BJ (cell line): ENCODE measurements around the gene EIF4E1B. TPM values are rescaled to one million over a fixed set of nuclear protein-coding genes. Genes with fewer than 3 reads are reported as not detected.

Experiments
- CTCF ChIA-PET: fragments of 350-600 bp; formaldehyde crosslinking; extraction: SDS; loops from one replicate; lab custom pipeline; 2021; ENCODE audit warnings: antibody characterized with exemption, inconsistent platforms; lab: Yijun Ruan, JAX
- POLR2A ChIA-PET: fragments of 300-600 bp; sonication (Branson Sonifier 250); formaldehyde crosslinking; extraction: SDS; loops from one replicate; lab custom pipeline; 2021; ENCODE audit warnings: antibody characterized with exemption; lab: Charles Lee
- DNase-seq: peaks from one replicate; pipeline ENCODE4 v3.0.0-alpha.2; 2011; ENCODE audit warnings: low read depth
- H3K27me3 ChIP-seq: 2 replicates; pipeline ENCODE4 v1.6.0; 2011; ENCODE audit warnings: low read length; ENCODE audit not compliant: control insufficient read depth, insufficient read depth
- H3K36me3 ChIP-seq: 2 replicates; pipeline ENCODE4 v1.5.1; 2011; ENCODE audit warnings: low read length; ENCODE audit not compliant: control insufficient read depth, insufficient read depth
- H3K4me3 ChIP-seq: 2 replicates; pipeline ENCODE4 v1.5.1; 2011; ENCODE audit warnings: low read depth, mild to moderate bottlenecking, control low read depth, low read length
- polyA plus RNA-seq: library from polyadenylated mRNA; depleted of rRNA; stranded (reverse); fragments of >200 nt; gene quantifications from 2 replicates; pipeline ENCODE4 v1.2.3, GENCODE V29; 2011
- TF ChIP-seq, protein P1 (sequence below): IDR thresholded peaks from 2 replicates; pipeline ENCODE4 v1.5.1; 2011; ENCODE audit warnings: low read depth, mild to moderate bottlenecking, control low read depth, inconsistent platforms, low read length, moderate library complexity; ENCODE audit not compliant: insufficient read depth

EIF4E1B gene
- polyA plus RNA-seq, 1 experiment: not detected

DNA sequence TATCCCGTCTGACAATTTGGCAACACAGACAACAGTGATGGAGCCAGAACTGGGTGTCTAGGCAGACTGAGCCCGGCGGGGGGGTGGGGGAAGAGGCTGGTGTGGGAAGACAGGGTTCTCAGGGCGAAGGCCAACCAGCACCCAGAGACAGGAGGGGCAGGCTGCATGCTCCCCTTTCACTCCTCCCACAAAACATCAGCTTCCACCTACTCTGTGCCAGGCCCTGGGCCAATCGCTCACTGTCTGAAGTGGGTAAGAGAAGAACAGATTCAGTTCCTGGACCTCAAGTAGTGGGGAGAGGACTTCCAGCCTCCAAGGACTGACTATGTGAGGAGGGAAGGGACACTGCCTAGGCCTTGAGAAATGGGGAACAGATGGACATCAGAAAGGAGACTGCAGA lies 2.9 kb upstream of the EIF4E1B start:
- TF ChIP-seq, protein P1, sequence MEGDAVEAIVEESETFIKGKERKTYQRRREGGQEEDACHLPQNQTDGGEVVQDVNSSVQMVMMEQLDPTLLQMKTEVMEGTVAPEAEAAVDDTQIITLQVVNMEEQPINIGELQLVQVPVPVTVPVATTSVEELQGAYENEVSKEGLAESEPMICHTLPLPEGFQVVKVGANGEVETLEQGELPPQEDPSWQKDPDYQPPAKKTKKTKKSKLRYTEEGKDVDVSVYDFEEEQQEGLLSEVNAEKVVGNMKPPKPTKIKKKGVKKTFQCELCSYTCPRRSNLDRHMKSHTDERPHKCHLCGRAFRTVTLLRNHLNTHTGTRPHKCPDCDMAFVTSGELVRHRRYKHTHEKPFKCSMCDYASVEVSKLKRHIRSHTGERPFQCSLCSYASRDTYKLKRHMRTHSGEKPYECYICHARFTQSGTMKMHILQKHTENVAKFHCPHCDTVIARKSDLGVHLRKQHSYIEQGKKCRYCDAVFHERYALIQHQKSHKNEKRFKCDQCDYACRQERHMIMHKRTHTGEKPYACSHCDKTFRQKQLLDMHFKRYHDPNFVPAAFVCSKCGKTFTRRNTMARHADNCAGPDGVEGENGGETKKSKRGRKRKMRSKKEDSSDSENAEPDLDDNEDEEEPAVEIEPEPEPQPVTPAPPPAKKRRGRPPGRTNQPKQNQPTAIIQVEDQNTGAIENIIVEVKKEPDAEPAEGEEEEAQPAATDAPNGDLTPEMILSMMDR: no peak
- Histone ChIP-seq H3K27me3 (peaks cover 44% of the 10 kb centered on the region), H3K36me3 (no peaks in the 10 kb centered on the region), H3K4me3 (no peak overlapping the region)
- DNase-seq: no peak
- ChIA-PET POLR2A (no interaction called here), CTCF (no interaction called here)

DNA sequence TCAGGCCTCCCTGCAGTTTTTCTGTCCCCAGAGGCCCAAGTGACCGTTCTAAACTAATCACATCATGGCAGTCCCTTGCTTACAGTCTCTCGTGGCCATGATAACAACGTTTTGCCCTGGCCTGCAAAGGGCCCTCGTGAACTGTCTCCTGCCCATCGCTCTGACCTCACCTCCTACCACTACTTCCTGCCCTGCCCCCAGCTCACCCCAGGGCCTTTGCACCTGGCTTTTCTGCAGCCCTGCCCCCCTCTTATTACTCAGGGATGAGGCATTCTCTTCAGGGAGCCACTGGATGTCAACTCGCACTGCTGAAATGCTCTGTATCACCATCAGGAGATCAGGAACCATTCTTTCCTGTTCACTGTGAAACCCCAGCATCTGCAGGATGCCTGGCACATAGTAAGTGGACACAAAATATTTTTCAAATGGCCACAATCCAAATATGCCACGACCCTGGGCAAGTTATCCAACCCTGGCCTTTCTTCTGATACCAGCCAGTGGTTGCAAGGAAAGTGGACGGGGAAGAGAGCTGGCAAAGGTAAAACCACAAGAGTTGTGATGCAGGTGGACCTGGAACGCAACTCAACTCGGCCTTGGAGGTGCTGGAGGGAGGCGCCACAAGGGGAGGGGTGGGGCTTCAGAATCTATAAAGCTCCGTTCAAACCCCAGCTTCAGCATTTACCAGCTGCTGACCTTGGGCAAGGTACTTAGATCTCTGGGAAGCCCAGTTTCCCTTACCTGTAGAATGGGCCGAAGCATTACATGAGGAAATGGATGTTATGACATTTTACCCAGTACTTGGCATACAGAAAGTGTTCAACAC lies 1.9 kb upstream of the EIF4E1B start:
- Histone ChIP-seq H3K4me3 (no peak overlapping the region), H3K36me3 (no peaks in the 10 kb centered on the region), H3K27me3 (peaks cover 48% of the 10 kb centered on the region)
- DNase-seq: no peak
- POLR2A ChIA-PET: no interaction called here
- TF ChIP-seq, protein P1: no peak
- CTCF ChIA-PET: interaction anchor here (1.2 kb wide), 1 partner anchor 8 kb away, joined by 3 read pairs; no protein-coding TSS in a partner anchor

DNA sequence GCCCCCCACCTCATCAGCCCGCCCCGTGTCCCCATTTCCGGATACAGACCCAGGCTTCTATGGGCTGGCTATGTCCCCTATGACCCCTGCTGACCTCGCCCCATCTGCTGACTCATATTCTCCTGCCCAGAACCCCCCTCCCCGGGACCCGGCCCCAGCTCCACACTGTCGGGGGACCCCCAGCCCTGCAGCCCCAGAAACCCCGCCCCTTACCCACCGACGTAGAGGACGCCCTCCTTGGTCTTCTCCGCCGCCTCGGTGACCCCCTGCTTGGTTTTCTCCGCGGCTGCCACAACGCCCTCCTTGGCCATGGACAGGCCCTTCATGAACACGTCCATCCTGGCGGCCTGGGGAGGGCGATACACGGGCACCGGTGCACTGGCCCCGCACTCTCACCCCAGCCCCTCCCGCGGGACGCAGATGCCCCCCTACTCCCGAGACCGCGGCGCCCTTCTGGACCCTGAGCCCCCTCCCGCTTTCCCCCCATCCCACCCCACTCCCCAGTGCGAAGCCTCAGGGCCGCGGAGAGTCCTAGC lies 1.1 kb upstream of the EIF4E1B start:
- no peak for DNase-seq
- Histone ChIP-seq H3K36me3 (no peaks in the 10 kb centered on the region), H3K27me3 (peaks cover 51% of the 10 kb centered on the region), H3K4me3 (no peak overlapping the region)
- TF ChIP-seq, protein P1: no peak
- ChIA-PET CTCF (interaction anchor here (1.2 kb wide), 1 partner anchor 9 kb away, joined by 3 read pairs; no protein-coding TSS in a partner anchor), POLR2A (no interaction called here)

- no peak for DNase-seq
- CTCF ChIA-PET: interaction anchor here (1.0 to 1.8 kb wide), 5 partner anchors 9 to 60 kb away, joined by 3 to 6 read pairs (median 4); partner anchors contain the start of gene TSPAN17
- no peaks in the 10 kb centered on the region for H3K36me3 ChIP-seq
- H3K27me3 ChIP-seq: peaks cover 54% of the 10 kb centered on the region
- POLR2A ChIA-PET: no interaction called here
- peak overlapping the region; percentile 26 for H3K4me3 ChIP-seq
- TF ChIP-seq, protein P1: no peak
Measured at GRCh38 chr5:176630681-176631222, 277 bp downstream of the EIF4E1B start.
